Measurements from ENCODE around the gene SRMS.

SRMS gene, protein sequence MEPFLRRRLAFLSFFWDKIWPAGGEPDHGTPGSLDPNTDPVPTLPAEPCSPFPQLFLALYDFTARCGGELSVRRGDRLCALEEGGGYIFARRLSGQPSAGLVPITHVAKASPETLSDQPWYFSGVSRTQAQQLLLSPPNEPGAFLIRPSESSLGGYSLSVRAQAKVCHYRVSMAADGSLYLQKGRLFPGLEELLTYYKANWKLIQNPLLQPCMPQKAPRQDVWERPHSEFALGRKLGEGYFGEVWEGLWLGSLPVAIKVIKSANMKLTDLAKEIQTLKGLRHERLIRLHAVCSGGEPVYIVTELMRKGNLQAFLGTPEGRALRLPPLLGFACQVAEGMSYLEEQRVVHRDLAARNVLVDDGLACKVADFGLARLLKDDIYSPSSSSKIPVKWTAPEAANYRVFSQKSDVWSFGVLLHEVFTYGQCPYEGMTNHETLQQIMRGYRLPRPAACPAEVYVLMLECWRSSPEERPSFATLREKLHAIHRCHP

GRCh38 chr20:63547725-63548480 lies at the start of gene SRMS:
Gene SRMS, minus strand, starts transcription at chr20:63547749. Its CDS starts 286 bp downstream, at chr20:63547463.
- DNase-seq = no peak

DNA sequence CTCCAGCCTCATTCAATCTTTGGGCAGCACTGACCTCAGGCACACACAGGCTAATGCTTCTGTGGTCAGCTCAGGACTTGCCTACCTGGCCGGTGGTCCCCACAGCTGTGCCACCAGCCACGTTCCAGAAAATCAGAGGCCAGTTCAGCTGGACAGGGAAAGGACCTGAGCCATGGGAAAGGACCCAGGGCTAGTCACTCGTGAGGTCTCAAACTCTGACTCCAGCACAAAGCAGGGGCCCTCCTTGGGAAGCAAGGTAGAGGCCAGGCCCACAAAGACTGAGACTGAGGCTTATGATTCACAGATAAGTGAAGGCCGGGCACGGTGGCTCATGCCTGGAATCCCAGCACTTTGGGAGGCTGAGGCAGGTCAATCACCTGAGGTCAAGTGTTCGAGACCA lies 48.9 kb upstream of the SRMS start:
- DNase-seq = no peak

- DNase-seq = no peak
Measured at GRCh38 chr20:63595416-63596127, 48.0 kb upstream of the SRMS start.

- DNase-seq = no peak
Measured at GRCh38 chr20:63594043-63594561, 46.6 kb upstream of the SRMS start.

DNA sequence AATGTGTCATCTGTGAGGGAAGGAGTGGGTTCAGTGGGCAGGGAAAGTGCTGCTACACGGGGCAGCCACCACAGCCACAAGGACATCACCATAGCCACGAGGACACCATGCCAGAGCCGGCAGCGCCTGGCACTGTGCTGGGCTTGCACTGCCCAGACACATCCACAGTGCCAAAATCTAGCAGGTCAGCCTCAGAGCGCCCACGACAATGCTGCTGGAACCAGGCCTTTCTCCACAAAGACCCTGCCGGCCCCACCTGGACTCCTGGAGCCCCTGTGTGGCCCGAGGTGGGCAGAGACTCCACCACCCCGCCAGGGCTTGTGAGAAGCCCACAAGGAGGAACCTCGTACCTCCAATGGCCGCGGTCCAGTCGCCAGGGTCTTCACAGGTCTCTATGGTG lies 45.1 kb upstream of the SRMS start:
- no peak for DNase-seq

DNA sequence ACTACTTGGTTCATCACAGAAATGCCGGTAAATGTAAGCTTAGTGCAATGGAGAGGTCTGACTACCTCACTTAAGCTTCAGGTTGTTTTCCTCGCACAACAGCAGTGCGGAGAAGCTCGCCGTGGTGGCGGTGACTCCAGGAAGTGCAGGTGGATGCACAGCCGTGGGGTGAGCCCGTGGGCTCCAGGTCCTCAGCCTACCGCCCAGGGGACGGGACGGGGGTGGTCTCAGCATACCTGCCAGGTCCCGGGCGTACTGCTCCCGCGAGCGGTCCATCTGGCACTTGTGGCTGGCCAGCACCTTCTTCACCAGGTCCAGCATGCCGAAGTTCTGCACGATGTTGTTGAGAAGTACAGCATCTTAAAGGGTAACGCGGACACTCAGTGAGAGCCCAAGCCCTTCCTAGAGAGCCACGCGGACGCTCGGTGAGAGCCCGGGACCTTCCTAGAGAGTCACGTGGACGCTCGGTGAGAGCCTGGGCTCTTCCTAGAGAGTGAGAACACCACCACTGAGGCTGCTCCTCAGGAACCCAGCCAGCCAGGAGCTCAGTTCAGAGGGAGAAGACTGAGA lies 44.3 kb upstream of the SRMS start:
- no peak for DNase-seq

DNA sequence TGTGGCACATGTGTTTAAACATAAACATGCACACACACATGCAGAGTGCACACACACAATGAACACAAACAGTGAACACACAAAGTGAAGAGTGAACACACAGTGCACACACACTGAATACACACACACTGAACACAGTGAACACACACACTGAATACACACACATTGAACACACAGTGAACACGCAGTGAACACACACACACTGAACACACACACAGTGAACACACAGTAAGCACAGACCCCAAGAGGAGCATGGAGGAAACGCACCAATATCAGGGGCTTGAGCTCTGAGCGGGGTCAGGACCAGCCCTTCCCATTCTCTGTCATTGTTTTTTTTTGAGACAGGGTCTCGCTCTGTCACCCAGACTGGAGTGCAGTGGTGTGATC lies 43.6 kb upstream of the SRMS start:
- DNase-seq = no peak

- no peak for DNase-seq
Measured at GRCh38 chr20:63590218-63591146, 42.9 kb upstream of the SRMS start.

GRCh38 chr20:63589261-63590217 lies 42.0 kb upstream of the SRMS start:
- no peak for DNase-seq

DNA sequence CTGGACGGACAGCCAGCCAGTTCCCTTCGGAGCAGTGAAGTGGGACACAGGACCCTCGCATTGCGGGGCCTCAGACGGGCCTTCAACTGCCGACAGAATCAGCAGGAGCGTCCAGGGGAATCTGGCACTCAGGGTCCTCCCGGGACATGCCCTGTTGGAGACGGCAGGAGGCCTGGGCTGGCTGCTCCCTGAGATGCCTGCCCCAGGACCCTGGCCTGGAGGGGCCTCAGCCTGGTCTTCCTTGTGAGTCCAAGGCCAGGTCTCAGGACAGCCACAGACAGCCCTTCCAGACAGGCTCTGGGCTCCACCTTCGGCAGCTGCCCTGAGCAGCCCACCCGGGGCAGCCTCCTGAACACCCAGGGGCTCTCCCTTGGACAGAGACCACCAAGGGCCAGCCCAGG lies 41.1 kb upstream of the SRMS start:
- DNase-seq = no peak

DNA sequence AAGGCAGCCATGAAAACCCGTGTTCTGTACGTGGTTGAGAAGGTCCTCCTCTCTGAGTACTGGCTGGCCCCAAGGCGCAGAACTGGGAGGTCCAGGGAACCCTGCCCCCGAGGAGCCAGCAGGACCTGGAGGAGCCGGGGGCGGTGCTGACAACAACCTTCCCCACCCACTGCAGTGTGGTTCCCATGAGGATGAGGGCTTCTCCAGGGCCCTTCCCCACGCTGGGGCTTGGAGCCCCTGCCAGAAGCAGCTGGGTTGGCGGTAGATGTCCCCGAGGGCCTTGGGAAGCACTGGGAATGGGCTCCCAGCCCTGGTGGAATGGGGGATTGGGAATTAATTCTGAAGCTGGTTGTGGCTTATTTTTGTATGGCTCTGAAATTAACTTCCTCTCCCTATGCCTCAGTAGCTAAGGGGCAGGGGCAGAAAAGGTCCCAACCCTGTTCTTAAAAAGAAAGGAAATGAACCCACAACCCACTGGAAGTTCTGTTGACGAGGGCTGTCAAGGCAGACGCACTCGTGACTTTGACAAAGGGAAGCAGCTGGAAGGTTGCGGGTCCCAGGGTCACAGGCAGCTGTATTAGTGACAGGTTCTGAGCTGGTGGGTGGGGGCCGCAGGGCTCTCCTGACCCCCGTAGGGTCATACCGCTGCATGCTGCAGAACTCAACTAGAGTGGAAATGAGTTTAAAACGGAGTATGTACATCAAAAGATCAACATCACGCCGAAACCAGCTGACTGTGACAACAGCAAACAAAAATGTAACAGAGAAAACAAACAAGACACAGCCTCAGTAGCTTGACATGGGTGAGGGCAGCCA lies 40.4 kb upstream of the SRMS start:
- DNase-seq = no peak

DNA sequence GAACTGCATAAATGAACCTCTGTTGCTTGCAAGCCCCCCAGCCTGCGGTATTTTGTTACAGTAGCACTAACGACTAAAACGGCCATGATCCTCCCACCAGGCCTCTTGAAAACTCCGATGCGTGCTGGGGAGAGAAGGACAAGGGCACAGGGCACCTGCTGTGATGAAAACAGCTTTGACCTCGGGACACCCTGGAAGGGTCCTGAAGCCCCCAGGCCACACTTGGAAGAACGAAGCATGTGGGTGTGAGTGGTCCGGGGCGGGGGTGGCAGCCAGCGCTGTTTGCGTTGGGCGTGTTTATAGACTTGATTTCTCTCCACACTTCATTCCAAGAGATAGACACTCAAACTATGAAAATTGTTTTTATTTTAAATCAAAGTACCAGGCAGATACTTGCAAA lies 39.7 kb upstream of the SRMS start:
- DNase-seq = no peak

DNA sequence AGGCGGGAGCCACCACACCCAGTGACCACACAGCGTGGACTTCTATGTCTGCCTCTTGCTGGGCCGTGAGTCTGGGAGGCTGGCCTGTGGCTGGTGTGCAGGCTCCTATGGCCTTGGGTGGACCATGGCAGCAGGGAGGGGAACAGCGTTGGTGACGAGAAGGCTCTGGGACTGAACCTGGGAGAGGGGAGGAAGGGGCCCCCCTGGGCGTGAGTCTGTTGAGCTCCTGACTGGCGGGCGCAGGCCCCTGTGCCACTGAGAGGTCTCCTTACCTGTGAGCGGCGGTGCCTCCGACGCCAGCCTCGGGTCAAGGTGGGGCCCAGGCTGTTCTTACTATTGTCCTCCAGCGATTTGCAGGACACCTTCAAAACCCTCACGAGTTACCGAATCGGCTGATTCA lies 39.2 kb upstream of the SRMS start:
- no peak for DNase-seq

- no peak for DNase-seq
Measured at GRCh38 chr20:63585616-63586565, 38.3 kb upstream of the SRMS start.

- no peak for DNase-seq
Measured at GRCh38 chr20:63582382-63583063, 35.0 kb upstream of the SRMS start.

DNA sequence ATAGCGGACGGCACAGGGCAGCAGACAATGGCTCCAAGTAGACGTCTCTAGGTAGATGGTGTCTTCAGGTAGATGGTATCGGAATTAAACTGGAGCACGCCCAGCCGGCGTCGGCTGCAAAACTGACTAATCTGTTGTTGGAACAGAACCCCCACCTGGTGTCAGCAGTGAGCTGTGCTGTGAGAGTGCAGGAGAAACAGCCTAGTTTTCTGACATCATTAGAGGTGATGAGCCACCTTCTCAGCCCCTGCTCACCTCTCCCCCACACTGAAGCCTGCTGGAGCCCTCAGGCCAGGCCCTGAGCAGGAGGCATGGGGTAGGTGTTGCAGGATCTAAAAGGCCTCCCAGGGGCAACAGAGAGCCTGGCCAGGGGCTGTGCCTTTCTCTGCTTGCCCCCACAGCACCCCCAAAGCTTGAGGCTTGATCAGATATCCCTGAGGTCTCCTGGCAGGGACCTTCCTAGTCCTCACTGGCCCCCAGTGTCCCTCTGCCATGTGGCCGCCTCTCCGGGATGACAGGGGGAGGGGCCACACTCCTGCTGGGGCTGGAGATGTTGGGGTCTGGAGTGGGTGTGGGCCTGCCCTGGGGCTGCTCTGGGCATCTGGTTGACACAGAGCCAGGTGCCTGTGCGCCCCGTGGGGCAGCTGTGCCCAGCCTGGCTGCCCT lies 33.4 kb upstream of the SRMS start:
- peak in 3 of 4 experiments; percentile 42 to 59 (median 49) for DNase-seq

- no peak for DNase-seq
Measured at GRCh38 chr20:63579017-63579694, 31.6 kb upstream of the SRMS start.
